CD4-positive, alpha-beta T cell treated with Interleukin-1 beta for 1 hour (primary cell): Measurements from ENCODE around the gene ABHD15.
A peak's percentile ranks its signal among the peaks of the same experiment; 100 is the strongest.

ENCODE experiments used
- DNase-seq, 2 donors: peaks; one replicate each; pipeline ENCODE4 v3.0.0-alpha.2; 2020 to 2022

The ABHD15 gene

GRCh38 chr17:29594519-29595090 lies 27.8 kb upstream of the ABHD15 start:
- no peak for DNase-seq

- DNase-seq: no peak
Observed at GRCh38 chr17:29593591-29594518, 27.0 kb upstream of the ABHD15 start.

DNA sequence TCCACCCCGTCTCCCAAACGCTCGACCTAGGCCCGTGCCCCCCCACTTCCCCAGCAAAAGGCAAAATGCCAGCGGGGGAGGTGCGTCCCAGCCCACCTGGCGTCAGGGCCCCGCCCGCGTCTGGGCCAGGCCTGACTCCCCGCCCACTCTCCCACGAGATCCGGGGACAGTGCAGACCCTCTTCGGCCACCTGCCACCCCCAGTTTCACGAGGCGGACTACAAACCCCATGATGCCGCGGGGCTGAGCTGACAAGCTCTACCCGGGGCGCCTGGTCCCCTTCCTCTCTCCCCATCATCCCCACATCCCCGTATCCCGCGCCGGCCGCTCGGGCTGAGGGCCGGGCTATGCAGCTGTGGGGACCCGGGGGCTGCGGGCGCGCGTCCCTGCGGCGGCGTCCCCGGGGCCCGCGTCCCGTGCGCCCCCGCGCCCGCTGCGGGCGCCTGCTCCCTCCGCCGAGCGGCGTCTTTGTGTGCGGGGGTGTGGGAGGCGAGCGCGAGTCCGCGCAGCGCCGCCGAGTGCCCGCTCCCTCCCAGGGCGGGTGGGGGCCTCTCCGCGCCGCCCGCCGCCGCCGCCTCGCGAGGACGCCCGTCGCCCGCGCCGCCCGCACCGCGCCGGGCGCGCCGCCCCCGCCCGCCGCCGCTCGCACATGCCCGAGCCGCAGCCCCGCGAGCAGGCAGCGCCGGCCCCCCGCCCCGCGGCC lies 26.2 kb upstream of the ABHD15 start, which contains the start of gene ANKRD13B:
ANKRD13B (plus strand) TSS at position 283 of the 702 bp plus-strand sequence. CDS start 490 bp downstream, outside the sequence.
- no peak for DNase-seq

DNA sequence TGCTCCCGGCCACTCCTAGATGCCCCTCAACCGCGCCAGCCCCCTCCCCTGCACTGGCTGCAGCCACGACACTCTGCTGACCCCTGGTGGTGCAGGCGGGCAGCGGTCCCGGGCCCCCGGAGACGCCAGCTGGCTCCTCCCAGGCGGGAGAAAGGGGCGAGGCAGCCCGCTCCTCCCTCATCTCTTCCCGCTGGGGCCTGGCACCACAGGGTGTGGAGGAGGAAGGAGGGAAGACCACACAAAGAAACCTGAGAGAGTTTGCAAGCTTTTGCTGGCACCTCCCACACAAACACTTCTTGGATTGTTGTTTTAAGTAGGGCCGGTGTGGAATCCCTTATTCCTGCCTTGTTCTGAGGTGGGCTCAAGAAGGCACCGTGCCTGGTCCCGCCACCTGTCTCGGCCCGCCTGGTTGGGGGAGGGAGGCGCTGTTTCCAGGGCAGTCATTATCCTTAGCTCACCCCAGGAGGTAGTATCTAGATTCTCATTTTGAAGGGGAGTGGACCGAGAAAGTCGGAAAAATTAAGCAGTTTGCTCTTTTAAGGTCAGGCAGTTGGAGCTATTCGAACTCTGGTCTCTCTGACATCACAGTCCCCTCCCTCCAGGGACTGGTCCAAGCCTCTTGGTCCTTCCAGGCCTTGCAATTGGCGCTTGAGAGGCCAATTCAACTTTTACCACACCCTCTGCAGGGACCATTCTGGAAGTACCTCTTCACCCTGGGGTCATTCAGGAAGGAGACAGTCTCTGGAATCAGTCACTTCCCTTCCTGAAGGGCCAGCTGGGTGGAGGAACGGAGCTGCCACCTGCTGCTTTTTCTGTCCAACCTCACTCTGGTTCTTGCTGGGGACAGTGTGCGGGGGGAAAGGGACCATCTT lies 25.1 kb upstream of the ABHD15 start:
- DNase-seq: peak; percentile 78 to 81

GRCh38 chr17:29591146-29591736 lies 24.4 kb upstream of the ABHD15 start:
- DNase-seq: peak in 1 of 2 donors; percentile 28

DNA sequence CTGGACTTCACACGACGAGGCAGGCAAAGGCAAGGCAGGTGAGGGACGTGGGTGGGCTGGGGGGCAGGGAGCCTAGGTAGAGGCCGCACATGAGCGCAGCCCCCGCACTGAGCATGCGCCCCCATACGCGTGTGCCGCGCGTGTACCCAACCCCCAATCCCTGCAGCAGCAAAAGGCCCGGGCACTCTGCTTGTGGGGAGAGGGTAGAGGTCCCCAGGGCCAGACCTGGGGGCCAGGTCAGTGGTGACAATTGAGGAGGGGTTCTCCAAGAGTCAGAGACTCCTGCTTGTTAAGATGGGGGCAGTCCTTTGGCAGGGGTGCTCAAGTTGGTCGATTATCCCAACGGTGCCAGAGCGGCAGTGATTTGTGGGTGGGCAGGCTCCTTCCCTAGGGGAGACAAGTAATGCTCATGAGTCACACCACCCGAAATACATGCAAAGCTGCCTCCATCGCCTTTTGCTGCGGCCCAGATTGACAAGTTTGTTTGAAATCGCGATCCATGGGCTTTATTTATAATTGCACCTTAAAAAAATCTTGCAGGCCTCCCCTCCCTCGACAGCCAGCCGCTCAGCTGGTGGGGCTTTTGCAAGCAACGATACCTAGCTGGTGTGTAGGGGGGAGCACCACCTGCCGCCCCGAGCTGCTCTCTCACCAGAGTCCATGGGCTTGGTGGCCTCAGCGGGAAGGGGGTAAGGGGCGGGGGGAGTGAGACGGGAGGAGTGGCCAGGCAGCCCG lies 23.7 kb upstream of the ABHD15 start:
- no peak for DNase-seq

GRCh38 chr17:29589524-29590410 lies 22.9 kb upstream of the ABHD15 start, which contains the start of gene GIT1:
Gene GIT1, minus strand, starts transcription at chr17:29589648. Its CDS starts 270 bp downstream, at chr17:29589378.
- peak; percentile 87 for DNase-seq

- DNase-seq: peak; percentile 52 to 54
Observed at GRCh38 chr17:29588562-29589411, 21.9 kb upstream of the ABHD15 start.

- DNase-seq: no peak
Observed at GRCh38 chr17:29588017-29588561, 21.3 kb upstream of the ABHD15 start.

DNA sequence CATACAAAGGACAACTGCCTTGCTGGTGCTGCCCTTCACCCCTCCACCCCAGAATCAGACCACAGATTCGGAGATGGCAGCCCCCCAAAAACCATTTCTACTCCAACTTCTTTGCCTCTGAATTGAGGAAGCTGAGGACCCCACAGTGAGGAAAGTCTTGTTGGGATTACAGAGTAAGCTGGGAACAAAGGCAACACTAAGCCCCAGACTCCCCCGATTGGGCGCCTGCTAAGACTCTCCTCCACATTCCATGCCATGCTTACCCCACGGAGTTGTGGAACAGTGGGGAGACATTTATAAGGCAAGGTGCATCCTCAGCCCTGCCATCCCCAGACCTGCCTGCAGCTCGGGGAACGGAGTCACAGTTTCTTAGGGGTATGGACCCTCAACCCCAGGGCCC lies 20.8 kb upstream of the ABHD15 start:
- no peak for DNase-seq

DNA sequence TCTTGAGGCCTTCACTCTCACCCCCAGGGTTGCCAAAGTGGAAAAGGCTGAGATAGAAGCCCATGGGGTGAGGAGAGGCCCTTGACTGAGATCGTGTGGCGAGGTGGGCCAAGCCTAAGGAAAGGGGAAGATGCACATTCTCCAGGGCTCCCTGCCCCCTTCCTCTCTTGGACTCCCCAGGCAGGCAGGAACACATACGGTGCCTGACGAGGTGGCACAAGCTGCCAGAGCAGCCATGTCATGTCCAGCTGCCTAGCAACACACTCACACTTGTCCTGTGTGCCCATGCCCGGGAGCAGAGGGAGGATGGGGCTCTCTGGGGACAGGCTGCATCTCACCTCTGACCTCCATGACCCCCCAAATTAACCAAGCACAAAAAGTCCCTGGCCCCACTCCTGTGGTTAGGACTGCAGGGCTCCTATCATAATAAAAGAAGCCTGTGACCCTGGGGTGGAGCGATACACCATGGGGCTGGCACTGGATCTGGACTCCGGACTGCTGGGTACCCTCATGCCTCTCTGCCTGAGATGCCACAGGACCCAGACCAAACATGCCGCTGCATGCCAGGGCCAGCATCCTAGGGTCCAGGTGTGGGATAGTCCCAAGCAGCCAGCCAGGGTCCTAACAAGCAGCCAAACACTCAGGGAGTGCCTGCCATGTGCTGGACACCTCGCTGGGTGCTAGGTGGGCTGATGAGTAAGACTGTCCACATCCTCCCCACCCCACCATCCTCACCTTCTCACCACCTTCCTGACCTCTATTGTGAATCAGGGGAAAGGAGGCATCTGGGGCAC lies 20.0 kb upstream of the ABHD15 start:
- no peak for DNase-seq

- DNase-seq: peak in 1 of 2 donors; percentile 39
Observed at GRCh38 chr17:29585080-29585751, 18.4 kb upstream of the ABHD15 start.

DNA sequence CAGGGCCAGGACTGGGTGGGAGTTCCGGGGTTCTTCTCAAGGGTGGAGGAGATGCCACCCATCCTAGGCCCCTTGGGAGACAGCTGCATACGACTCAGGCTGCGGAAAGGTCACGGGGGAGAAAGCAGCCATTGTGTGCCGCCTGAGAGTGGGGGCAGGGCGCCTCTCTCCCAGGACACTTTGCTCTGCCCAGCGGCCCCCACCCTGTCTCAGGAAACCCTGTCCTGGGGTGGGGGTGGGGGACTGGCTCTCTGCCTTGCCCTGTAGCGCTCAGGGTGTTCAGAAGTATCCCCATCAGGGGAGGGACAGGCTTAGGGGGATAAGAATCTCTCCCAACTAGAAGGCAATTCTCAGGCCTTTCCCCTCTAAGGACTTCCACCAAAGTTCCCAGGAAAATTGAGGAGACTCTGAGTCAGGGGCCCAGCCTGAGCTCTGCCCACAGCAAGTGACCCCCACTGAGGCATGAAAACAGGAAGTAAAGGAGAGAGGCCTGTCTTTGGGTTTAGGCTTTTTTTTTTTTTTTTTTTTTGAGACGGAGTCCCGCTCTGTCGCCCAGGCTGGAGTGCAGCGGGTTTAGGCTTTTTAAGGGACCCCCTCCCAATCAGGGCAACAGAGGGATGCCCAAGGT lies 17.7 kb upstream of the ABHD15 start:
- no peak for DNase-seq

DNA sequence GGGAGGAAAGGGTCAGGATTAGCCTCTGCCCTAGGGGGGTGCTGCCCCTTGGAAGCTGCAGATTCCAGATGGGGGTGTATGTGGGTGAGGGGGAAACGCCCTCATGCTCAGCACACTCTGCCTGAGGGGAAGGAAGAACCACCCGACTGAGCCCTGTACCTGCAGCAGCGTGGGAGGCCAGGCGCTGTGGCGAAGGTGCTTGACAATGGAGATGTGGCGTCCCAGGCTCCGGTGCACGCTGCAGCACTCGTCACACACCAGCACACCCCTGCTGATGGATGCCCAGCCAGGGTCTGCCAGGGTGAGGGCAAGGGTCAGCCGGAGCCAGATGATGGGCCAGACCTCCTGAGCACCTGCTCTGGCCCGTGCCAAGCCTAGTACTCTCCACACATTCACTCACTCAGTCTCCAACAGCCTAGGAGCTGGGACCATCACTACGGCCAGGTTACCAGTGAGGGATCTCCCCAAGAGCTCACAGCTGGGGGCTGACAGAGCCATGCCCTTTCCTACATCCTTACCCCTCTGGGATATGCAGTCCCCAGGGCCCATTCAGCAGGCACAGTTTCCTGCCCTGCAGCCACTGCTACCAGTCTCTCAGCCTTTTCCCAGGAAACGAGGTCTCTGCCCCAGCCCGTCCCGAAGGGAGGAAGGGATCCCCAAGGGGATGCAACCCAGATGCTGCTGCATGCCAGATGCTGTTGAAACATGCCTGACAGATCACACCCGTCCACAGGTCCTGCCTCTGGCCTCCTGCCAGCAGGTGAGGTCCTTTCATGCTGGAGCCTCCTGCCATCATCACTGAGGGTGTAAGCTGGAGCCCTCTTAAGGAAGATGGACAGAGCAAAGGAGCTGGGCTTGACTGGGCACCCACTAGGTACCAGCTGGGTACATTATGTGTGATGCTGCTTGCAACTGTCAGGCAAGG lies 16.7 kb upstream of the ABHD15 start:
- no peak for DNase-seq

DNA sequence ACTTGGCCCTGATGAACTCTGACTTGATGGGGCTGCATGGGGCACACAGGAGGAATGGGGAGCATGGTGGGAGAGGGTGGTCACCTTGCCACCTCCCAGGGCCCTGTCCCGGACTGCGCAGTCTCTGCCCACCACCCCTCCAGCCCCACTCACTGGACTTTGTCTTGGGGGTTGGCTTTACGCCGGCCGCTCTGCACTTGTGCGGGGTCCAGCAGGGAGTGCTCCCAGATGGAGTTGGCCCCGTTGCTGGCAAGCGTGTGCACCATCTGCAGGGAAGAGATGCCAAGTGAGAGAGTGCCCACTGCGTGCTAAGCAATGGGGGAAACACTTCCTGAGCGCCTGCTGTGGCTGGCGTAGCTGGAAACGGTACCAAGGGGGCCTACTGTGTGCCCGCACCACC lies 15.9 kb upstream of the ABHD15 start:
- no peak for DNase-seq
